ENCODE measurements around the gene SLC16A2. TPM values are rescaled to one million over a fixed set of nuclear protein-coding genes. Genes with fewer than 3 reads are reported as not detected.

The SLC16A2 gene
- polyA plus RNA-seq, 1 donor from 2014 or later: not detected

DNA sequence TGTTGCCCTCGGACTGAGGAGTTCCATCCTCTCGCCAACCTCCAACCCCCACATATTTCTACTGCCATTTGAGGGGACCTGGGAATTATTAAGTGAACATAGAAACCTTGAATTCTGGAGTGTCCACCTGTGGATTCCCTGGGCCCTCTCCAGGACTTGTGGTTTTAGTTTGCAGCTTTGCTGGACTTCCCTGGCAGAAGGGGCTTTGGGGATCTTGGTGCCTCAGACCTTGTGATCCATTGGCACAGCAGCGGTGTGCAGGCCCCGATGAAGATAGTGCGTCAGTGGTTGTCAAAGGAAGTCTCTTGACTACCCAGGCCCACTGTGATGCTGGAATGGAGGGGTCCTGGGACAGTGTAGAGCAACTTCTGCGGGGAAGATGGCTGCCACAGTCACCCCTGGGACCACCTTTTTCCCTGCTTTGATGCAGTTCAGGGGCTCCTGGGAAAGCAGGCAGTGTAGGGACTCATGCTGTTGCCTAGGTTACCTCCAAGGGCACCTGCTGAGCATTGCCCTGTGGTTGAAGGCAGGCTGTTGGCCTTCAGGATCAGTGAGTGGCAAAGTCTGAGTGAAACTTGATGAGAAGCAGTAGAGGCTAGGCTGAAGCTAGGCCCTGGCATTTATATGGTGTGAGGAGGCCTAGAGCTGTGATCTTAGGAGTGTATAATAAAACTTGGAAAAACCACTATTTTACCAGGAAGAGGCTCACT is 2.2 kb downstream of the SLC16A2 start:
- H3K27me3 Mint-ChIP-seq: peaks cover 22% of the 10 kb centered on the region
- H3K36me3 Mint-ChIP-seq: no peaks in the 10 kb centered on the region
- no peak overlapping the region for H3K4me3 Mint-ChIP-seq
- H3K4me1 Mint-ChIP-seq: peaks cover 0 to 8% (median 2%) of the 10 kb centered on the region in 3 donors
- H3K9me3 Mint-ChIP-seq: no peaks in the 10 kb centered on the region
- H3K27ac Mint-ChIP-seq: no peak overlapping the region

GRCh38 chrX:74426071-74426470 is 4.8 kb downstream of the SLC16A2 start:
- Mint-ChIP-seq H3K36me3 (no peaks in the 10 kb centered on the region), H3K4me1 (peaks cover 0 to 2% (median 2%) of the 10 kb centered on the region in 3 donors), H3K9me3 (no peaks in the 10 kb centered on the region), H3K27ac (no peak overlapping the region), H3K27me3 (peaks cover 16% of the 10 kb centered on the region), H3K4me3 (no peak overlapping the region)

DNA sequence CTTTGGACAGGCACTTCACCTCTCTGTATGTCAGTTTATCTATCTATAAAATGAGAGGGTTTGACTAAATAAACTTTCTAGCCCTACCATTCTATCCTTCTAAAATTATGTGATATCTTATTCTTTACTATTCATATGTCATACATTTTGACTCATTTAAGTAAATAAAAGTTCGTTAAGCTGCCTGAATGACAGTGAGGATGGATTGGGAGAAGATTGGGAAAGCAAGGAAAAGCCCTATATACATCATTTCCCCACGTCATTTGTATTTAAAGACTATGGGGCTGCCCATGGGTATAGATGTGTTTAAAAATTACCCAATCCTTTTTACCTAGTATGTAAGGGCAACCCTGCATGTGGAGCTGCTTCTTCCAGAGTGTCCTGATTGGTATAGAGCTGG is 5.3 kb downstream of the SLC16A2 start:
- H3K4me3 Mint-ChIP-seq: no peak overlapping the region
- H3K36me3 Mint-ChIP-seq: no peaks in the 10 kb centered on the region
- no peaks in the 10 kb centered on the region for H3K9me3 Mint-ChIP-seq
- peaks cover 16% of the 10 kb centered on the region for H3K27me3 Mint-ChIP-seq
- peaks cover 0 to 2% (median 2%) of the 10 kb centered on the region in 3 donors for H3K4me1 Mint-ChIP-seq
- H3K27ac Mint-ChIP-seq: no peak overlapping the region

DNA sequence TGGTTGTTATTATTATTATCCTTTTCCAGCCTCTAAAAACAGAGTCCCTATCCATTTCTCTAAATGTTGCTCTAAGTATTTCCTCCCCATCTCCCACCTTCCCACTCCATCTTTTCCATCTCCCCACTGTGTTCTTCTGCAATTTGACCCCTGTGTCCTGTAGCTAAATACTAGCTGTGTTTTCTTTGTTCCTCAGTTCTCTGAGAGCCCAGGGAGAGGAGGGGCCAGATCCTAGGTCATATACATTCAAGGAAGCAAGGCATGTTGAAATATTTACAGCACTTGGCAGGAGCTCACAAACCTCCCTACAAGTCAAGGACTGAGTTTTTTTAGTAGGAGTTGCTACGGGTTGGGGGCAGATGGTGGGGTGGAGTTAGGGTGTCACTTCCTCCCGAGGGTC is 10.5 kb downstream of the SLC16A2 start:
- Mint-ChIP-seq H3K4me1 (no peaks in the 10 kb centered on the region), H3K36me3 (no peaks in the 10 kb centered on the region), H3K9me3 (peaks cover 0 to 2% (median 0%) of the 10 kb centered on the region in 3 donors), H3K27me3 (peaks cover 5% of the 10 kb centered on the region), H3K27ac (no peak overlapping the region), H3K4me3 (no peak overlapping the region)

DNA sequence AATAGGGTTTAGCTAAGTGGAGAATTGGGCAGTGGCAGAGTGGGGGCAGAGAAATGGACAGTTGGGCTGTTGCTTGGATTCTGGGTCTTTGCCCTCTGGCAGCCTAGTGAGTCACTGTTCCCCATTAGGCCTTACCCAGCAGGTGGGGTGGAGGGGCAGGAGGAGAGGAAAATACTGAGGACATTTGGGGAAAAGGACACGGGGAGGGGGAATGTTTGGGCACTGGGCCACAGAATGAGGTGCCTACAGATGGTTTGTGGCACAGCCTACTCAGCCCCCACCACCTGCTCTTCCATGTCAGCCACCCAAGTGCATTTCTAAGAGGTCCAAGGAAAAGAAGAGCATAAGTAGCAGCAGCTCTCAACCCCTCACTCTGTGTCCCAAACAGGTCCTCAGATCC is 13.0 kb downstream of the SLC16A2 start:
- peaks cover 0 to 2% (median 0%) of the 10 kb centered on the region in 3 donors for H3K9me3 Mint-ChIP-seq
- no peak overlapping the region for H3K4me3 Mint-ChIP-seq
- H3K4me1 Mint-ChIP-seq: no peaks in the 10 kb centered on the region
- H3K27ac Mint-ChIP-seq: no peak overlapping the region
- H3K27me3 Mint-ChIP-seq: no peaks in the 10 kb centered on the region
- no peaks in the 10 kb centered on the region for H3K36me3 Mint-ChIP-seq

DNA sequence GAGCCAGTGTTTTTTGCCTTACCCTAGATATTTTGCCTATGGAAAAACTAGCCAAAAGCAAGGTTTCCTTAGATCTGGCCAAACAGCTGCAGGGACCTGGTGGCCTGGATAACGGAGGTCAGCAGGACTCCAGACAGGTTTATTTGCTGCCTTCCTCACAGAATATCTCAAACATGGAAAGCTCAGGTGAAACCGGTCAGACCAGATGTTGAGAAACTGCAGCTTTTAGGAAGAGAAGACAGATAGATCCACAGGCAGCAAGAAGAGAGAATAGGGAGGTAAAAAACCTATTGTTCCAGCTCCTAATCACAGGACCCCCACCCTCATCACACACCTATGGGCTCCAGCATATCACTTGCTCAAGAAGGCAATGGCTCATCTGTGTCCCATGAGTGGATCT is 16.2 kb downstream of the SLC16A2 start:
- H3K27ac Mint-ChIP-seq: no peak overlapping the region
- H3K9me3 Mint-ChIP-seq: peaks cover 0 to 2% (median 0%) of the 10 kb centered on the region in 3 donors
- no peak overlapping the region for H3K4me3 Mint-ChIP-seq
- H3K27me3 Mint-ChIP-seq: peaks cover 1% of the 10 kb centered on the region
- H3K36me3 Mint-ChIP-seq: no peaks in the 10 kb centered on the region
- no peaks in the 10 kb centered on the region for H3K4me1 Mint-ChIP-seq

DNA sequence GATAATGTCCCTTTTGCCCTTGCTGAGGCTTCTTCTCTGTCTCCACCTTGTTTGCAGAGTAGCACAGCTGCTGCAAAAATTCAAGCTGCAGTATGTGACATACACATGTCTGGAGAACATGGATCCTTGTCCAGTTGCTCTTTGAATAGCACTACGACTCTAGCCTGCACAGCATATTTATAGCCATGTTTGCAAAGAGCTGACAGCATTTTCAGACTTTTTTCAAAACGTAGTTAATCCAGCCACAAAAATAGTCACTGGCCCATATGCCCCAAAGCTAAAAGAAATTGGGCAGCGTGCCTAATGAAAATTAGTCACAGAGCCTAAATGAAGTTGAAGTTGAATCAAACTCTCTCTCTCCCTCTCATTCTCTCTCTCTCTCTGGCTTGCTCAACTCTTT is 17.5 kb downstream of the SLC16A2 start:
- no peaks in the 10 kb centered on the region for H3K36me3 Mint-ChIP-seq
- H3K4me3 Mint-ChIP-seq: no peak overlapping the region
- no peaks in the 10 kb centered on the region for H3K4me1 Mint-ChIP-seq
- H3K27me3 Mint-ChIP-seq: peaks cover 1% of the 10 kb centered on the region
- no peaks in the 10 kb centered on the region for H3K9me3 Mint-ChIP-seq
- H3K27ac Mint-ChIP-seq: no peak overlapping the region

DNA sequence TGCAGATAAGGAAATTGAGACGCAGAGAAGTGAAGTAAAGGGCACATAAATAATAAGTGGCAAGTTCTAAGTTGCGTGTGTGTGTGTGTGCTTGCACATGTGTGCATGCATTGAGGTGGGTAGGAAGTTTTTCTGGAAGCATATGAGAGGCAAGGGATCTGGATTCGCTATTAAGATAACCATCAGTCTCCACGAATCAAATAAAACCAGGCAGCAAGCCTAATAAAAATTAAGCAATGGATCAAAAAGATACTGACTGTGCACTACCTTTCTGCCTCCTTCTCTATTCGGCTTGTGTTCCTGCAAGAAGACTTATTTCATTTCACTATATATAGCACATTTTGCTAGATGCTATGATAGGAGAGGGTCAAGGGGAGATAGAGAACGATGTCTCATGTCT is 23.8 kb downstream of the SLC16A2 start:
- H3K9me3 Mint-ChIP-seq: no peaks in the 10 kb centered on the region
- peaks cover 3% of the 10 kb centered on the region for H3K27me3 Mint-ChIP-seq
- peaks cover 0 to 4% (median 0%) of the 10 kb centered on the region in 3 donors for H3K4me1 Mint-ChIP-seq
- no peak overlapping the region for H3K4me3 Mint-ChIP-seq
- H3K36me3 Mint-ChIP-seq: no peaks in the 10 kb centered on the region
- no peak overlapping the region for H3K27ac Mint-ChIP-seq

GRCh38 chrX:74446876-74447275 is 25.6 kb downstream of the SLC16A2 start:
- no peak overlapping the region for H3K4me3 Mint-ChIP-seq
- no peak overlapping the region for H3K27ac Mint-ChIP-seq
- H3K27me3 Mint-ChIP-seq: peaks cover 5% of the 10 kb centered on the region
- no peaks in the 10 kb centered on the region for H3K9me3 Mint-ChIP-seq
- no peaks in the 10 kb centered on the region for H3K36me3 Mint-ChIP-seq
- H3K4me1 Mint-ChIP-seq: peaks cover 0 to 4% (median 0%) of the 10 kb centered on the region in 3 donors

- Mint-ChIP-seq H3K4me1 (peaks cover 0 to 4% (median 0%) of the 10 kb centered on the region in 3 donors), H3K4me3 (no peak overlapping the region)
These were observed 27.4 kb downstream of the SLC16A2 start for GRCh38 chrX:74448669-74449068.

DNA sequence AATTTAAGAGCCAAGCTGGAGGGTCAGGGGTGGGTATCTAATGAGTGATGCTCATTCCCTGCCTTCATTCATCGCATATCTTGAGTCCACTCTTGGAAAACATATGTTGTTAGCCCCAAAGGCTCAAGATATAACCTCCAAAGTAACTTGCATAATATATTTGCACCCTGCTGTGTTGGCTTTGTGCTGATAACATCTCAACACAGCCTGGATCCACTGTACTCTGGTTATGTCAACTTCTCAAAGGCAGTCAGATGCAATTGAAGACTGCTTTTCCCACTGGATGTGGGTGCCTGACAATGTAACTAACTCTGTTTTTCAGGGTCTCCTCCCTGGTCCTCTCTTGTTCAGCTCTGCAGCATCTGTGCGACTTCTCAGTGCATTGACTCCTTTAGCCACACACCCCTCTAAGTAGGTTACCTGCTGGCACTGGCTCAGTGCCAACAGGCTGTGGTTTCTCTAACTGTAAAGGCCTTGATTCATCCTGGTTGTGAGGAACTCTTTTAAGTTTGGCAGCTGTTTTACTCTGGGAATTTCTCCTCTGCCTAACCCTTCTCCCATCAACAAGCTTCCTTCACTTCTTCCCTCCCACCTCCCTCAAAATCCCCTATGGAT is 28.1 kb downstream of the SLC16A2 start:
- H3K27ac Mint-ChIP-seq: no peak overlapping the region

More at GRCh38 chrX:74448669-74449068, 27.4 kb downstream of the SLC16A2 start:
- Mint-ChIP-seq H3K9me3 (no peaks in the 10 kb centered on the region), H3K27me3 (peaks cover 4% of the 10 kb centered on the region), H3K36me3 (no peaks in the 10 kb centered on the region), H3K27ac (no peak overlapping the region)

GRCh38 chrX:74449937-74450330 is 28.6 kb downstream of the SLC16A2 start:
- Mint-ChIP-seq H3K27me3 (peaks cover 2% of the 10 kb centered on the region), H3K4me1 (peaks cover 0 to under 1% (median 0%) of the 10 kb centered on the region in 3 donors), H3K36me3 (no peaks in the 10 kb centered on the region), H3K9me3 (peaks cover 0 to 2% (median 0%) of the 10 kb centered on the region in 3 donors), H3K27ac (no peak overlapping the region), H3K4me3 (no peak overlapping the region)

More for the DNA sequence above, 28.1 kb downstream of the SLC16A2 start:
- peaks cover 3% of the 10 kb centered on the region for H3K27me3 Mint-ChIP-seq
- peaks cover 0 to 4% (median 0%) of the 10 kb centered on the region in 3 donors for H3K4me1 Mint-ChIP-seq
- no peaks in the 10 kb centered on the region for H3K9me3 Mint-ChIP-seq
- H3K36me3 Mint-ChIP-seq: no peaks in the 10 kb centered on the region
- no peak overlapping the region for H3K4me3 Mint-ChIP-seq

DNA sequence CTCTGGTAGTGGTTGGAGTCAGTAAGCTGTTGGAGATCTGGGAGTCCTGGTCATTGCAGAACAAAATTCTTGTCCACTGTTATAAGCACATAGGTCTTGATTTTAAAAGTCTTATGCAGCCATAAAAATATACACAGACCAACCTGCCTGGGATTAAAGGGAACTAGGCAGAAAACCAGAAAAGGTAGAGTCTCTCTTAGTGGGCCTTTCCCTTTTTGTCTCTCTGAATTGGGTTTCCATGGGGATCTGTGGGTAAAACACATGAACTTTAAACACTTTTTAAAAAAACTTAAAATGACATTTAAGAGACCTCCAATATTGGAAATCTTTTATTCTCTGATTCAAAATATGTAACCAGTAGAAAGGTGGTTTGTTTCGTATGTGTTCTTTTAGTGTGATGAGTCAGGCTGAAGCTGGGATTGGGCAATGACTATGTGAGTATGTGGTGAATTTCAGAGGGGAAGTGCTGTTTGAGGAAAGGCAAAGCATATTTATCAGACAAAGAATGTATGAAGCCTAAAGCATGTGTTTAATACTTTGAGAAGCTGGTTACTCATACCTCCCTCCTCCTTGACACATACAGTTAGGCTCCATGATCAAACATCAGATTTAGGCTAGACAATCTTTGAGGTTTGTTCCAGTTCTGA is 29.6 kb downstream of the SLC16A2 start:
- Mint-ChIP-seq H3K36me3 (no peaks in the 10 kb centered on the region), H3K27me3 (peaks cover 2% of the 10 kb centered on the region), H3K27ac (no peak overlapping the region), H3K9me3 (peaks cover 0 to 2% (median 0%) of the 10 kb centered on the region in 3 donors), H3K4me1 (no peaks in the 10 kb centered on the region), H3K4me3 (no peak overlapping the region)

- Mint-ChIP-seq H3K4me1 (no peaks in the 10 kb centered on the region), H3K4me3 (peak overlapping the region in 1 of 4 donors; percentile 45), H3K27ac (no peak overlapping the region), H3K9me3 (peaks cover 0 to 2% (median 0%) of the 10 kb centered on the region in 3 donors), H3K36me3 (no peaks in the 10 kb centered on the region), H3K27me3 (peaks cover 2% of the 10 kb centered on the region)
These were observed 30.3 kb downstream of the SLC16A2 start for GRCh38 chrX:74451450-74452198.

DNA sequence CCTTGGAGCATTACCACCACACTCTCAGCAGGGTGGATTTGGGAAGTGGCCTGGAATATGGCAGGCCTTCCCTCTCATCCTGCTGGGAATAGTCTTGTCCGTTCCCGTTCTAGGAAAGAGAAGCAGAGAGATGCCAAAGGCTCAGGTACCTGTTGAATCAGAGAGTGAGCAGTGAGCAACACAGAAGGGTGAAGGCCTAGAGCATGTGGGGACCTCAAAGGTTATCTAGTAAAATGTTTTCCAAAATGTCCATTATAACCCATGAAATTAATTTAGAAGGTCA is 30.8 kb downstream of the SLC16A2 start:
- Mint-ChIP-seq H3K4me1 (no peaks in the 10 kb centered on the region), H3K27ac (no peak overlapping the region), H3K4me3 (peak overlapping the region in 1 of 4 donors; percentile 45), H3K9me3 (peaks cover 0 to 2% (median 0%) of the 10 kb centered on the region in 3 donors), H3K36me3 (no peaks in the 10 kb centered on the region), H3K27me3 (peaks cover 2% of the 10 kb centered on the region)
